ENCODE results near the gene TXNL4B.
"Not testable (repeated sequence)": the region's sequence is repeated elsewhere in the genome, so short reads cannot be mapped to it uniquely, and the experiment has no call there.

TXNL4B gene

DNA sequence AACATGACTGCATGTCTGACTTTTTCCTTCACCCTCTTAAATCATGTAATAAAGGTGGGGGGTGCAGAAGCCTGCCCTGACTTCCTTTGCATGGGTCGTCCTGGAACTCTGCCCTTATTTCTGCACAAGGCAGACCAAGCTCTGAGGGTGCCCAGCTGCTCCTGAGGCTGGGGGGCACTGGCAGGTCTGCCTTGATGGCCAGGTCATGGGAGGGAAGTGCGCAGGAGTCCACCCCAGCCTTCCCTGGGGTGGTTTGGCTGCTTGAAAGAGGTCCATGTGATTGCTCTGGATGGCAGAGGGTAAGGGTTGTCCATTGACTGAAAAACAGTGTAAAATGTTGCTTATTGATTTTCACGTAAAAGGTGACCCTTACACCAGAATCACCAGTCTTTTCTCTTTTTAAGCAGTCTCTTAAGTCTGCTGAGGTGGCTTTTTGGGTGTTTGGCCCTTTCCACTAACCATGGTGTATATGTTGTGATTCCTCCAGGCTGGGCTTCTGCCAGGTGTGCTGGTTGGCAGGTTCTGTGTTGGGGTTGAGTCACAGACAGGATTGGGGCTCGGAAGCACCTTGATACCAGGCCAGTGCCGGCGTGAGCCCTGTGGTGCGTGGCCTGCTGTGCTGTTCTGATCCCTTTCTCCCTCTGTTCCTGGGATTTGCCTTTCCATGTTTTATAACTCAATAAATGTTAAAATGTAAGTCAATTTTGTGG lies 19.6 kb upstream of the TXNL4B start:
- DNase-seq, result no peak

DNA sequence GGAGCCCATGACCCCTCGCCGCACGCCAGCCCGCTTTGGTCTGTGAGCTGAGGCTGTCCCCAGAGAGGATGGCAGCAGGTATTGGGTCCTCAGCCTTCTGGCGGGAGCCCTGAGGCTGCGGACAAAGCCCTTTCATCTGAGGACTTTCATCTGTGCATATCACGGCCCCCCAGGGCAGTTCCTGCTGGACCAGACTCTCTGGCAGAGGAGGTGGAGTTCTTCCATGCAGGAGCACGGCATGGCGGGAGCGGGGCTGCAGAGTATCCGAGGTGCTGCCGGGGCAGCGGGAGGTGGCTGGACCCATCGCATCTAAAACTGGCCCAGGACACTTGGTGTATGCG lies 19.0 kb upstream of the TXNL4B start:
- no peak for DNase-seq

DNA sequence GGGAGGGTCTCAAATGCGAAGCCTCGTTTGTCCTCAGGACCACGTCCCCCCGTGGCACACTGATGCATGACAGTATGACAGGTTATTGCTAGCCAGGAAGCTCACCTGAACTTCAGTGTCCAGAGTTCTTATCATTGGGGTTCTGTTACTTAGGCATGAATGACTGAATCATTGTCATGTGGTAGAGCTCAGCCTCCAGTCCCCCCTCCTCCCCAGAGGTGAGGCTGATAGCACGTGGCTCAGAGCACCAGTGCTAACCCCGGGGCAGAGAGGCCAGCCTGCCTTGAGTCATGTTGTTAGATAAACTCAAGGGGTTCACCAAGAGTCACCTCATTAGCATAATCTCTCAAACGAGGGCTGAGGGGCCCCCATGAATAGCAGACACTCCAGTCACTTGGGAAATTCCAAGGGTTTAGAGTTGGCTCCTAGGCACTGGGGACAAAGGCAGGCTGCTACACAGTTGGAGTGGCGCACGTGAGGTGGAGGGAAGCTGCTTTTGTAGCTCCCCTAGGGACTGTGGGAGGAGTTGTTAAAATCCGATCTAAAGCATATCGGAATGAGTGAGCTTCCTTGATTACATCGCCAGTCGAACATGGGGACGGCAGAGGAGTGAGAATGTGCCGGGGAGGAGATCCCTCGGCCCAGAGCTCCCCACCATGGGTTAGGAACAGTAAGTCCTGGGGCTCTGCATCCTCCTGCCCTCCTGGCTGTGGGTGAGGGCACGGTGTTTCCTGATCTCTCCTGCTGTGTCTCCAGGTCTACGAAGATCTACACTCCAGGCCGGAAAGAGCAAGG lies 18.4 kb upstream of the TXNL4B start:
- DNase-seq, result no peak

DNA sequence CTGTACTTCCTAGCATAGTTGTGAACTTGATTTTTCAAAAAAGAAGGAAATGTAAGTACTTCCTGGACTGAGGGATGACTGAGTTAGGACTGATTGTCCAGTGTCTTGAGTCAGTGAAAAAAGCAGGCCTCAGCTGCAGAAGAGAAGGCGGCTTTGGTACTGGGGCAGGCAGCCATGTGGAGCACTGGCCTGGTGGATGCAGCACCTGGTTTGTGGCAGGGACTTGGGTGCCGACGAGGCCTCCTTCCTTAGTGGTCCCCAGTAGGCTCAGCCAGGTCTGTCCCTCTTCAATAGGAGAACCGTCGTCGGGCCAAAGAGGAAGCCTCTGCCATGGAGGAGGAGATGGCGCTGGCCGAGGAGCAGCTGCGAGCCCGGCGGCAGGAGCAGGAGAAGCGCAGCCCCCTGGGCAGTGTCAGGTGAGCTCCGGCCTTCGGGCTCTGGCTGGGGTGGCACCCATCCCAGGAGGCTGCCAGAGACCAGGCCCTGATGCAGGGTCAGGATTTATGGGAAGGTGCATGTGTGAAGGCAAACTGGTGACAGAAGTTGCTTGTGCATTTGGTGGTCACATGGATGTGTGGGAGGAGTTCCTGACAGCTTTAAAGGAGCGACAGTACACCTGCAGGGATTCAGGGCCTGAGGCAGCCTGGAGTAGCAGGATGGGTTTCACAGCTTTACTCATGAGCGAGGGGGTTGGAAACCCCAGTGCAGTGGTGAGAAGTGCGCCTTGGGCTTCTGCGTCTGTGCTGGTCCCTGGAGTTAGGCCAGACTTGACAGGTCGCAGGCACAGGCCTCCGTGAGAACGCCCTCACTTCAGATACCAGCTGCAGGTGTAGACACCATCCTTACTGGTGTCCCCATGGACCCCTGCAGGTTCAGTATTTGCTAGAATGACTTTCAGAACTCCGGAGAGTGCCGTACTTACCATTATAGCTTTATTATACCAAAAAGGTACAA lies 17.5 kb upstream of the TXNL4B start:
- no peak for DNase-seq

DNA sequence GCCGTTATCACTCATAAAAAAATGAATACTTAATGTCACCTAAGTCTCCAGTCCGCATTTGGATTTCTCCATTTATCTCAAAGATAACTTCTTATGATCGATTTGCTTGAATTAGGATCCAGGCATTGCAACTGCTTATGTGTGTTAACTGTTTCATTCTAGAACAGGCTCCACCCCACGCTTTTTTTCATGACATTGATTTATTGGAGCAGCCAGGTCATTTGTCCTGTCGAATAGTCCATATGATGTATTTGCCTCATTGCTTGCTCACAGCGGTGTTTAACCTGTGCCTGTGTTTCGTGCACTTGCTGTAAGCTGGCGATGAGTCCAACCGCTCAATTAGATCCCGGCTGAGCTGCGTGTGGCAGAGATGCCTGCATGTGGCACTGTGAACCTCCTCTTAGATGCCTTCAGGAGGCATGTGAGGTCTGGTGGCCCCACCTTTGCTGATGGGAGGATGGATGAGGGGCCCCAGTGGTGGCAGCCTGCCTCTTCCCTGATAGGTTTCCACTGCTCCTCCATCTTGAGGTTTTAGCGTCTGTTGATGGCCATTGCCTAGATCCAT lies 16.6 kb upstream of the TXNL4B start:
- no peak for DNase-seq

DNA sequence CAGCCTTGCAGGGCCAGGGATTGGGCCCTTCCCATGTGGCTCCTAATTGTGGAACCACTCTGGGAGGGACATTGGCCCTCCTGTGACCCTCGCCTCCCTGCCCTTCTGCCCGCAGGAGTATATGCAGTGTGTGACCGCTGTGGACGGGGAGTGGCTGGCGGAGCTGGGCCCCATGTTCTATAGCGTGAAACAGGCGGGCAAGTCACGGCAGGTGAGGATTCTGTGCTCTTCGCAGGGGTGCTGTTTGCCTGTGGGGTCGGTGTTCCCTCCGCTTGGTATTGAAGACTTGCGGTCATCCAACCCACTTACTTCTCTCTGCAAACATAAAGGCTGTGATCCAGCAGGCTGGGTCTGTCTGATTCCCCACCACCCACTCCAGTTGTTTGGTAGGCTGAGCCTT lies 15.9 kb upstream of the TXNL4B start:
- no peak for DNase-seq

DNA sequence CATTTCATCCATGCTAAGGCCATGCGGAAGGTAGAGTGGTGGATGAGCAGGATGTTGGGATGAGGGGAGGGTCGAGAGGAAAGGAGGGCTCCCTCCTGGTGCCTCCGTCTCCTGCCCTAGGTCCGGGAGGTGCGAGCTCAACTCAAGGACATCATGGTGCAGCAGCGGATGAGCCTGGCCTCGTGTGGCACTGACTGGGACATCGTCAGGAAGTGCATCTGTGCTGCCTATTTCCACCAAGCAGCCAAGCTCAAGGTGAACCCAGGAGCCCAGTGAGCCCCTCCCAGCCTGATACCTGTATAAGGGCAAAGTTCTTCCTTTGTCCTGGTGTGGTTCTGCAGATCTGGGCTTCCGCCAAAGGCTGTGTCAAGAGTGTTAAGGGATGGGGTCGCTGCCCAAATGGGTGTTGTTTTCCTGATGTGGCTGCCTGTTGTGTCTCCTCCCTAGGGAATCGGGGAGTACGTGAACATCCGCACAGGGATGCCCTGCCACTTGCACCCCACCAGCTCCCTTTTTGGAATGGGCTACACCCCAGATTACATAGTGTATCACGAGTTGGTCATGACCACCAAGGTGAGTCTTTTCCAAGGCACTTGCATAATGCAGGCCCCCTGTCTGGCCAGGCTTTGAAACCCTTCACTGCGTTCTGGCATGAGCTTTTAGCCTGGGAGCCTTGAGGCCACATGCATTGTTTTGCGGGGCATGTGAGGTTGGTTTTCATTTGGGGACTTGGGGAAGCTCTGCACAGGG lies 15.1 kb upstream of the TXNL4B start:
- DNase-seq, result no peak

DNA sequence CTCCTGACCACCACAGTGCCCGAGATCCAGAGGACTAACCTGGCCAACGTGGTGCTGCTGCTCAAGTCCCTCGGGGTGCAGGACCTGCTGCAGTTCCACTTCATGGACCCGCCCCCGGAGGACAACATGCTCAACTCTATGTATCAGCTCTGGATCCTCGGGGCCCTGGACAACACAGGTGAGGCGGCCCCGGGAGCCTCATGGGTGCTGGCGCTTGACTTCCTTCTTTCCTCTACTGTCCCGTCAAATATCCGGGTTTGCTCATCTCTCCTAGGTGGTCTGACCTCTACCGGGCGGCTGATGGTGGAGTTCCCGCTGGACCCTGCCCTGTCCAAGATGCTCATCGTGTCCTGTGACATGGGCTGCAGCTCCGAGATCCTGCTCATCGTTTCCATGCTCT lies 14.0 kb upstream of the TXNL4B start:
- DNase-seq, result no peak

DNA sequence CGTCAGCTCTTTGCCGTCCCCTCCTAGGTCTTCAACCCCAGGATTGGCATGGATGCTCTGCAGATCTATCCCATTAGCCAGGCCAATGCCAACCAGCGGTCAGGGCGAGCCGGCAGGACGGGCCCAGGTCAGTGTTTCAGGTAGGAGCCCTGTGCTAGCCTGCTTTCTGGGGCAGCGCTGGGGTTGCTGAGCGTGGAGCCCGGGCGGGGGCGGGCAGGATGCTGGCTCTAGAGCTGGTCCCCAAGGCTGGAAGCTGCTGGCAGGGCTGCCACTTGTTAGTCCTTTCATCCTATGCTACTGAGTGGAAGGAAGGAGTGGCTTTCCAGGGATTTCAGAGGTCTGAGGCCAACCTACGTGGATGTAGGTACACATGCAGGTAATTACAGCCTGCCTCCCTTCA lies 12.6 kb upstream of the TXNL4B start:
- DNase-seq, result no peak

DNA sequence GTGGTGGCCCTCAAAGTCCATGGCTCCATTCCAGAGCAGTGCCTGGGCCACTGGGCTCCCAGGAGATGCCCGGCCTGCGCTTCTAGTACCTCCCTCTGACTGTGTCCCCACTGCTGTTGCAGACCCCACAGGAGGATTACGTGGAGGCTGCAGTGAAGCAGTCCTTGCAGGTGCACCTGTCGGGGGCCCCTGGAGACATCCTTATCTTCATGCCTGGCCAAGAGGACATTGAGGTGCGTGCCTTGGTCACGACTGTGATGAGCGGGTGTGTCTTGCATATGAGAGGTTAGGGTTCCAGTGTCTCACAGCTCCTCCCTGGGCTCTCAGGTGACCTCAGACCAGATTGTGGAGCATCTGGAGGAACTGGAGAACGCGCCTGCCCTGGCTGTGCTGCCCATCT lies 11.5 kb upstream of the TXNL4B start:
- DNase-seq, result no peak

DNA sequence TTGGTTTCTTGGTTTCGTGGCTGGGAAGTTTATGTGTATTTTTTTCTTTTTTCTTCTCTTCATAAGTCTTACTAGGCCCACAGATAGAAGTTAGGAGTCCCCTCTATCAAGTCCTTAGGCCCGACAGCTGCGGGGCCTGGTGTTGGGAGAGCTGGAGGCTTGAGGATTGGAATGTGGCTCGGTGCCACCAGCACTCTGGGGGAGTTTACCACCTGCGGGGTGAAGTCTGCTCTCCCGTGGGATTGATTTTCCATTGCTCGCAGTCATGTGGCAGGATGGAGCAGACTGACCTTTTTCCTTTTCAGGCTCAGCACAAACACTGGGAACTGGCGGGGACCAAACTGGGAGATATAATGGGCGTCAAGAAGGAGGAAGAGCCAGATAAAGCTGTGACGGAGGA lies 7.8 kb upstream of the TXNL4B start:
- no peak for DNase-seq

DNA sequence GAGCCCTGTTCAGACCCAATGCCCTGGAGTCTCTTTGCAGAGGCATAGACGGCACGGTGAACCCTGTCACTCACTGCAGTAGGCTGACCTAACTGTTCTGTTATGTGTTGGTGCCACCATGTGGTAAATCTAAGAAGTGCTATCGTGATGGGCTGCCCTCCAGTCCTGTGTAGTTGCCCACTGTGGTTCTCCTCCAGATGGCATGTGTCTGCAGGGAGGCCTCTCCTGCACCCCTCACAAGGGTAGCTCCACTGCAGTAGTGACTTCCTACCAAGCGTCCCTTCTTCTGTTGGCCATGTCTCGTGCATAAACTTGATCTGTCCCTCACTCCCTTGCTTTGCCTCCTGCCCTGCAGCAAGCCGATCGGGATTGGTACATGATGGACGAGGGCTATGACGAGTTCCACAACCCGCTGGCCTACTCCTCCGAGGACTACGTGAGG lies 6.0 kb upstream of the TXNL4B start:
- DNase-seq, result peak; percentile 12

DNA sequence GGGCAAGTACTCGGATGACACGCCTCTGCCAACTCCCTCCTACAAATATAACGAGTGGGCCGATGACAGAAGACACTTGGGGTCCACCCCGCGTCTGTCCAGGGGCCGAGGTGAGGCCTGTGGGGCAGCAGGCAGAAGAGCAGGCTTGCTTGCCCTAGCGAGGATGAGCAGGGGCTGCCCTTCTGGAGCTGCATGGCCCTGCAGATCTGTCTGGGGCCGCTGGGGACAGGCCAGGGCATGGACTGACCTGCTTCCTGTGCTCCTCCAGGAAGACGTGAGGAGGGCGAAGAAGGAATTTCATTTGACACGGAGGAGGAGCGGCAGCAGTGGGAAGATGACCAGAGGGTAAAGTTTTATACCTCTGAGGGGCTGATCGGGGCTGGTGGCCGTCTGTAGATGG lies 5.5 kb upstream of the TXNL4B start:
- DNase-seq, result no peak

DNA sequence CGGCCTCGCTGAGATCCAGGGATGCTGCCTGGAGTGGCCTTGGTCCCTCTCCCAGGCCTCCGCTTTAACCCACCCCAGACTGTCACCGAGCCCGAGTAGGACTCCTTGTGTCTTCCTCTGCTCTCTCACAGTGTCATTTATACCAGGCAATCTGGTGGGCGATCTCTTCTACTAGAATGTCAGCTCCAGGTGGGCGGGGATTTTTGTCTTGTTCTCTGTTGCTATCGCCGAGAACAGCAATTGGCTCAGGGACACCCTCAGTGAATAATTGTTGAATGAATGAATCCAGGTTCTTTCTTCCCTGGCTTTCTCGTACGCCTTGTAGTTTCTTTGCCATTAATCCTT lies 818 bp upstream of the TXNL4B start:
- DNase-seq, result no peak

DNA sequence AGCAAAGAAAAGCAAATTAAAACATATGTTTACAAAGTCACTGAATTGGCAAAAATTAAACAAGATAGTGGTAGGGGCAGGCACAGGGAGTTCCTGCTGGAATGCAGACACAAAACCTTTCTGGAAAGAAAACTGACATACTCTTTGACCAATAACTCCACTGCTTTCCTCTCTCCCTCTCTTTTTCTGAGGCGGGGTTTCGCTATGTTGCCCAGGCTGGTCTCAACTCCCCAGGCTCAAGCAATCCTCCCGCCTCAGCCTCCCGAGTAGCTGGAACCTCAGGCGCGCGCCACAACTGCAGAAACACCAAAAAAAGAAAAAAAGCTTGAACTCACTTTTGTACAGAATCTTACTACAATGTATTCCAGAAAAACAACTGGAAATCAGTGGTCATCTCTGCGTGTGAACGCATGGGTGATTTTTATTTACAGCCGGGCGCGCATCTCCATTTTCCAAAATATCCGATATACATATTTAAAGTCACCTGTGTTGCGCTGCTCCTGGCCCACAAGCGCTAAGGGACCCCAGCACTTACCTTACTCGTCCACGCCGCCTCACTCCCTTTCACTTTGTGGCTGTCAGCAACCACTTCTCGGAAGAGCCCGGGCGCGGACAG lies 480 bp downstream of the TXNL4B start:
- no peak for DNase-seq

DNA sequence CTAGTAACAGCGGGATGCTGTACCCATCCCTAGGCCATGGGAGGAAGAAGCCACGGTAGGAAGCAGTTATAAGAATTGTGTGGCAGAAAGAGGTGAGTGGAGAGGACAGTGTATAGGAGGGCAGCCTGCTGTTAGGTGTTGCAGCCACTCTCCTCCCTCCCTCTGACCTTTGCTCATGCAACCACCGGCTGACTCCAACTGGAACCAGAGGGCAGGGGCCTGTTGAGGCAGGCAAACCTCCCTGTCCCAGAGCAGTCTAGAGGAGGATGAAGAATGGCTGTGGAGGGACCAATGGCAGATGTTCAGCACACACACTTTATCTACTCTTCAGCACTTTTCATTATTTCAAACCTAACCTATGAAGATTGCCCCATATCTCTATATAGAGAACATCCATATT lies 2.2 kb downstream of the TXNL4B start:
- no peak for DNase-seq

DNA sequence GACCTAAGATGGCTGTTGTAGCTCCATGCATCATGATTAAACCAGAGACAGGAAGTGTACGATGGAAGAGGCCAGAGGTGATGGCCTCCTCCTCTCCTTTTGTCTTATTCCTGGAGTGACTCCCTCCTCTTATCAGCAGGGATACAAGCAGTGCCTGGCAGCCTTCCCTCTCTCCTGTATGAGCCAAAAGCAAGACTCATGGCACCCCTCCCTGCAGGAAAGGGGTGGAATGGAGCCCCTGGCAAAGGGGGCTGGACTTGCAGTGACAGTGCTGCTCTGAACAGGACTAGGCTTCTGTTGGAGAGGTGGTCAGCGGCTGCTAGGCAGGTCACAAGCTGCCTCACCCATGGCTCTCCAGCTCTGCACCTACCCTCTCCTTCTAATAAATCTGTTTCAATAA lies 8.4 kb downstream of the TXNL4B start:
- no peak for DNase-seq

DNA sequence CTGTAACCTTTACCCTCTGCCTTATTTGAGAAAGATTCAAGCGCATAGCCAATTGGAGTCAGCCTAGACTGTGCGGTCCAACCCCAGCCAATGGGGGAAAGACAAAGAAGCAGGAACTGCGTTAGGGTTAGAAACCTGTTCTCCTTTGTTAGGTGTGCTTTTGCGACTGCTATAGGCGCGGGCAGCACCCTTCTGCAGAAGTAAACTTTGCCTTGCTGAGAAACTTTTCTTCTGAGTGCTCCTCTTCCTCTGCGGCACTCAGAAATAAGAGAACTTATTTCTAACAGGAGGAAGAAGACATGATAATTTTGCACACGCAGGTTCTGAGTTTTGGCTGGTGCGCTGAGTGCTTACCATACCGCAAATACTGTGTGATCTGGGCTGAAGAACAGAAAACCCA lies 9.0 kb downstream of the TXNL4B start:
- DNase-seq, result no peak

DNA sequence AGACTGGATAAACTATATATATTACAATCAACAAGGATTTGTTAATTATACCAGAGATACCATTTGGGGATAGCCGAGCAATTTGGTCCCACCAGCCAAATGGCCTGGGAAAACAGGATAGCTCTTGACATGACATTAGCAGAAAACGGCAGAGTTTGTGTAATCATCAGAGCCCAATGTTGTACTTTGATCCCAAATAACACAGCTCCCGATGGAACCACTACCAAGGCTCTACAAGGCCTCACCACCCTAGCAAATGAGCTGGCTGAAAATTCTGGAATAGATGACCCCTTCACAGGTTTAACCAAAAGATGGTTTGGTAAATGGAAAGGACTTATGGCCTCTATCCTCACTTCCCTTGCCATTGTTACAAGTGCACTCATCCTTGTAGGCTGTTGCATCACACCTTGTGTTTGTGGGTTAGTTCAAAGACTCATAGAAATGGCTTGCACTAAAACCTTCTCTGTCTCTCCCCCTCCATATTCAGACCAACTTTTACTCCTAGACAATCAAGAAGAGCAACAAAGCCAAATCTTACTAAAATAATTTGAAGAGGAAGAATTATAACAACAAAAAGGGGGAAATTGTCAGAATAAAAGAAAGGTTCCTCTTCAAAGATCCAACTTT lies 9.5 kb downstream of the TXNL4B start:
- DNase-seq, result no peak

DNA sequence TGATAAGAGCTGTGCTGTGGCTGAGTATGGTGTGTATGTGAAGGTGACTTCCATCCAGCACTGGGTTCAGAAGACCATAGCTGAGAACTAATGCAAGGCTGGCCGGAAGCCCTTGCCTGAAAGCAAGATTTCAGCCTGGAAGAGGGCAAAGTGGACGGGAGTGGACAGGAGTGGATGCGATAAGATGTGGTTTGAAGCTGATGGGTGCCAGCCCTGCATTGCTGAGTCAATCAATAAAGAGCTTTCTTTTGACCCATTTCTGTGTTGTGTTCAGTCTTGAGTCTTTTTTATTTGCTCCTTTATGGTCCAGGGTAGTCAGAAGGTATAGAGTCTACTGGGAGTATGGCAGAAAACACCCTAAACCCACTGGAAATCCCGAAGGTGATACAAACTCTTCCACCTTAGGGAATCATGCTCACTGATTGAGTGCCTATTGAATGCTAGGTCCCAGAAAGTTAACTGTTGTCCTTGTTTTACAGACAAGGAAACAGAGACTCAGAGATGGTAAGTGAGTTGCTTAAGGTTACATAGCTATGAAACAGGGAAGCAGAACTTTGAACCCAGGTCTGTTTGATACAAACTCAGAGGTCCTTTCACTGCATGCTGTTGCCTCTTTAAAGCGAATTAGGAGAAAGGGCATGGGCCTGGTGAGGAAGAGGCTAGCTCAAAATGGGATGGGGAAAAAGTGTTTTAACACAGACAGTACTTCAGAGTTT lies 16.3 kb downstream of the TXNL4B start:
- DNase-seq, result not testable (repeated sequence)

Measured in right kidney (tissue), 1 donor.